Esophagus squamous epithelium (tissue), 5 donors: Measurements from ENCODE around the gene SHISAL2B. TPM values are rescaled to one million over a fixed set of nuclear protein-coding genes. Genes with fewer than 3 reads are reported as not detected.

Experiments
- DNase-seq: peaks from one replicate; lab custom pipeline; 2025; lab: John Stamatoyannopoulos, UW
- H3K27ac ChIP-seq, 4 donors: fragments of 200-600 bp; sonication (generic); one replicate each; pipeline ENCODE4 v1.5.1; 2016 to 2019; ENCODE audit warnings: mild to moderate bottlenecking in 1 of 4
- H3K27me3 ChIP-seq, 4 donors: fragments of 200-600 bp; sonication (generic); 1 replicate in 3 of 4; 2 replicates in 1 of 4; pipeline versions ENCODE4 v1.5.1 to v1.6.0; 2017 to 2021; ENCODE audit warnings: antibody characterized with exemption in 1 of 4
- H3K36me3 ChIP-seq, 3 donors: fragments of 200-600 bp; sonication (generic); one replicate each; pipeline ENCODE4 v1.5.1; 2016 to 2019
- H3K4me1 ChIP-seq, 3 donors: fragments of 200-600 bp; sonication (generic); one replicate each; pipeline ENCODE4 v1.5.1; 2017 to 2019
- H3K4me3 ChIP-seq, 4 donors: fragments of 200-600 bp; sonication (generic); 1 replicate in 3 of 4; 2 replicates in 1 of 4; pipeline ENCODE4 v1.5.1; 2016 to 2019; ENCODE audit warnings: mild to moderate bottlenecking in 2 of 4, moderate library complexity in 1 of 4
- H3K9me3 ChIP-seq, 3 donors: fragments of 200-600 bp; sonication (generic); one replicate each; pipeline ENCODE4 v1.5.1; 2016 to 2019
- POLR2A ChIP-seq, 4 donors: fragments of 450-650 bp; IDR thresholded peaks; one replicate each; pipeline ENCODE4 v1.6.1; 2017; ENCODE audit warnings: antibody characterized with exemption in 4 of 4, mild to moderate bottlenecking in 4 of 4, moderate library complexity in 3 of 4
- WGBS, 2 donors: methylation state at CpG; one replicate each; pipeline ENCODE4 v1.1.5; 2018; 5-methylcytosine and 5-hydroxymethylcytosine counted together
- intact Hi-C: fragments of 100-400 bp; cut with DNase I; formaldehyde crosslinking; loops from one replicate; pipeline ENCODE4 v1.15.0; 2022
- total RNA-seq, 4 donors: library from RNA; depleted of rRNA; stranded (reverse); fragments of >200 nt; gene quantifications; one replicate each; pipeline ENCODE4 v1.1.0, GENCODE V29; 2016
- TF ChIP-seq, protein P1 (sequence below), 6 experiments: fragments of 450-650 bp in 4 of 6; fragments of 200-600 bp in 2 of 6; sonication (generic) in 2 of 6; IDR thresholded peaks; one replicate each; pipeline ENCODE4 v1.5.1; 2016 to 2019; ENCODE audit warnings: antibody characterized with exemption in 6 of 6, mild to moderate bottlenecking in 4 of 6, moderate library complexity in 4 of 6
- donor health status: DM: yes; HTN: yes; CAD: no.

SHISAL2B gene
- total RNA-seq, 4 donors from 2014 or later: not detected

DNA sequence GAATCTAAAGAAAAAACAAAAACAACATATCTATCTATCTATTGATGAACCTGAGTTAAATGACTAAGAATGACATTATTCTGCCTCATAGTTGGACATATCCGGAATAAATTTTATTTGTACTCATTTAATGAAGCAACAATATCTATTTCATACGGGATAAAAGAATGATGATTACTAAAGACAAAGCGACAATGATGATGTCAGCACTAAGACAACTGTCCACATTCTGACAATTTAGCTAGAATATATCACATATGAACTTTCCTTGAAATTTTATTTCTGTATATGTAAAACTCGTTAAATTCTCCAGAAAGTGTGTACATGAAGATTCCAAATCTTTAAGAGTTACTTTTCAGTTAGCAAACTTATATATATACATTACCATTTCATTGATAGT, 23.2 kb upstream of the SHISAL2B start:
- WGBS, 2 donors: 77 to 78% methylated on average over 4 of the region's 4 CpGs
- Histone ChIP-seq H3K4me3 (no peak overlapping the region), H3K9me3 (no peaks in the 10 kb centered on the region), H3K27ac (no peak overlapping the region), H3K27me3 (no peaks in the 10 kb centered on the region), H3K4me1 (no peaks in the 10 kb centered on the region), H3K36me3 (no peaks in the 10 kb centered on the region)
- DNase-seq: no peak
- intact Hi-C loops: no loop called here
- TF ChIP-seq POLR2A (IDR thresholded peaks at IDR 0.05): no peak
- TF ChIP-seq, protein P1, sequence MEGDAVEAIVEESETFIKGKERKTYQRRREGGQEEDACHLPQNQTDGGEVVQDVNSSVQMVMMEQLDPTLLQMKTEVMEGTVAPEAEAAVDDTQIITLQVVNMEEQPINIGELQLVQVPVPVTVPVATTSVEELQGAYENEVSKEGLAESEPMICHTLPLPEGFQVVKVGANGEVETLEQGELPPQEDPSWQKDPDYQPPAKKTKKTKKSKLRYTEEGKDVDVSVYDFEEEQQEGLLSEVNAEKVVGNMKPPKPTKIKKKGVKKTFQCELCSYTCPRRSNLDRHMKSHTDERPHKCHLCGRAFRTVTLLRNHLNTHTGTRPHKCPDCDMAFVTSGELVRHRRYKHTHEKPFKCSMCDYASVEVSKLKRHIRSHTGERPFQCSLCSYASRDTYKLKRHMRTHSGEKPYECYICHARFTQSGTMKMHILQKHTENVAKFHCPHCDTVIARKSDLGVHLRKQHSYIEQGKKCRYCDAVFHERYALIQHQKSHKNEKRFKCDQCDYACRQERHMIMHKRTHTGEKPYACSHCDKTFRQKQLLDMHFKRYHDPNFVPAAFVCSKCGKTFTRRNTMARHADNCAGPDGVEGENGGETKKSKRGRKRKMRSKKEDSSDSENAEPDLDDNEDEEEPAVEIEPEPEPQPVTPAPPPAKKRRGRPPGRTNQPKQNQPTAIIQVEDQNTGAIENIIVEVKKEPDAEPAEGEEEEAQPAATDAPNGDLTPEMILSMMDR (IDR thresholded peaks at IDR 0.05): no peak

DNA sequence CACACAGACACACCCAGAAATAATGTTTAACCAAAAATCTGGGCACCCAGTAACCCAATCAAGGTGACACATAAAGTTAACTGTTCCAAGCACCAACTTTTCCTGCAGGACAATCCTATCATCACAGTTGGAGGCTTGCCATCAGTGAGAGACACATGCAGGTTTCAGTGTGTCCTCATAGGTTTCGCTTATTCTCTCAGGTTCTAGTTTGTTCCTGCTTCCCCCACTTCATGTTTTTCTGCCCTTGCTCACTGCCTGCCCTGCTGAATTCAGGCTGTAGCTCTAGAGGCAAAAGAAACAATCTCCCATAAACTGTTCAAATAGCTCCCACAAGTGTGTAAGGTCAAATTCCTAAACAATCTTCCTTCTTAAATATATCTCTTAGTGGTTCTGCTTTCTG, 20.0 kb upstream of the SHISAL2B start:
- WGBS, 2 donors: 67 to 100% methylated on average over 1 of the region's 1 CpG
- DNase-seq: no peak
- intact Hi-C loops: no loop called here
- Histone ChIP-seq H3K27ac (no peak overlapping the region), H3K27me3 (no peaks in the 10 kb centered on the region), H3K4me3 (no peak overlapping the region), H3K36me3 (no peaks in the 10 kb centered on the region), H3K4me1 (no peaks in the 10 kb centered on the region), H3K9me3 (no peaks in the 10 kb centered on the region)
- TF ChIP-seq, protein P1 (IDR thresholded peaks at IDR 0.05): no peak
- TF ChIP-seq POLR2A (IDR thresholded peaks at IDR 0.05): no peak

DNA sequence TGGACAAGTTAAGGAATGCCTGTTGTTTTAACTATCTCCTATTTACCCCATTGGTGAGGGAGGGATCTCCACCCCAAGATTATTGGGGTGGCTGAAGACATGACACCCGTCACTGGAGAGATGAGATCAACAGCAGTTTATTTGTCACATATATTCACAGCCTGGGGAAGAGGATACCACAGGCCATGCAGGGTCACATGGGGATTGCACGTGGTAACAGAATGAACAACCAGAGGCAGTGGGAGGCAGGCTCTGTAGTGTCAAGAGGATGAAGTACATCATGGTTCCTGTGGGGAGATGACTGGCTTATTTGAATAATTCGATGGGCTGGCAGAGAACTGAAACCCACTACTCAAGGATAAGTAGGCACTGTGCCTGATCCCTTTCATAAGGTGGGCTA, 18.6 kb upstream of the SHISAL2B start:
- H3K4me1 ChIP-seq: no peaks in the 10 kb centered on the region
- H3K27me3 ChIP-seq: no peaks in the 10 kb centered on the region
- no peak overlapping the region for H3K27ac ChIP-seq
- WGBS, 2 donors: 55 to 77% methylated on average over 3 of the region's 3 CpGs
- intact Hi-C loops: no loop called here
- DNase-seq: no peak
- H3K4me3 ChIP-seq: no peak overlapping the region
- H3K9me3 ChIP-seq: no peaks in the 10 kb centered on the region
- TF ChIP-seq, protein P1 (IDR thresholded peaks at IDR 0.05): no peak
- no peak for TF ChIP-seq POLR2A (IDR thresholded peaks at IDR 0.05)
- no peaks in the 10 kb centered on the region for H3K36me3 ChIP-seq

DNA sequence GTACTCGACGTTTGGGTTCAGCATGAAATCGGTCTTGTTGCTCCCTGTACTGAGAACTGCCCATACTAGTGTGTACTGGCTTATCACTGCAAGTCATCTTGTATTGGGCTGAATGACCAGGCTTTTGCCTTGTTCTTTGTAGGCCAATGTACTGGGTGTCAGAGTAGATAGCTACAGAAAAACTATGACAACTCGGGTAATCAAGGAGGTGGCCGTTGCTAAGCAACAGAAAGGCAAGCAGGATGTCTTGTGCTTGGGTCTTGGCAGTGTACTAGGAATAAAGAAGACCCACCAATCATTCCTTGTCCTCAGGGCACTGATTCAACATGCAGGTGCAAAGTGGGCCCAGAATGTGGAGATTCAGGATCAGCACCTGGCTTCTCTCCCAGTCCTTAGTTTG, 11.9 kb upstream of the SHISAL2B start:
- no peaks in the 10 kb centered on the region for H3K4me1 ChIP-seq
- no peak overlapping the region for H3K27ac ChIP-seq
- H3K36me3 ChIP-seq: no peaks in the 10 kb centered on the region
- H3K27me3 ChIP-seq: peaks cover 0 to 6% (median 0%) of the 10 kb centered on the region in 4 donors
- no peaks in the 10 kb centered on the region for H3K9me3 ChIP-seq
- no peak for DNase-seq
- H3K4me3 ChIP-seq: no peak overlapping the region
- TF ChIP-seq, protein P1 (IDR thresholded peaks at IDR 0.05): no peak
- TF ChIP-seq POLR2A (IDR thresholded peaks at IDR 0.05): no peak
- intact Hi-C loops: no loop called here
- WGBS, 2 donors: 55 to 83% methylated on average over 3 to 5 of the region's 5 CpGs

DNA sequence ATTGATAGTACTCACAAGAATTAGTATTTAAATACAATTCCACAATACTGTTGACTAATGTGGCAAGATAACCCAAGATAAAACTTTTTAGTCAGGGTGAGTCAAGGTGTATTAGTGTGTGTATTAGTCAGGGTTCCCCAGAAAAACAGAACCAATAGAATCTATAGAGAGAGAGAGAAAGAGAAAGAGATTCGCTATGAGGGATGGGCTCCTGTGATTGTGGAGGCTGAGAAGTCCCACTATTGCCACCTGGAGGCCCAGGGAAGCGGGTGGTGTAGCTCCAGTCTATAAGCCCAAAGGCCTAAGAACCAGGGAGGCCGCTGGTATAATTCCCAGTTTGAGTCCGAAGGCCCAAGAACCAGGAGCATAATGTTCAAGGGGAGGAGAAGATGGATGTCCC, 10.0 kb upstream of the SHISAL2B start:
- TF ChIP-seq, protein P1 (IDR thresholded peaks at IDR 0.05): no peak
- TF ChIP-seq POLR2A (IDR thresholded peaks at IDR 0.05): no peak
- WGBS, 2 donors: 71 to 73% methylated on average over 4 of the region's 4 CpGs
- Histone ChIP-seq H3K4me1 (no peaks in the 10 kb centered on the region), H3K27ac (no peak overlapping the region), H3K9me3 (no peaks in the 10 kb centered on the region), H3K36me3 (no peaks in the 10 kb centered on the region), H3K4me3 (no peak overlapping the region), H3K27me3 (peaks cover 0 to 6% (median 0%) of the 10 kb centered on the region in 4 donors)
- no peak for DNase-seq
- intact Hi-C loops: no loop called here
